ENCODE data around the gene MTO1. TPM values are rescaled to one million over a fixed set of nuclear protein-coding genes. Genes with fewer than 3 reads are reported as not detected.
"Not testable (repeated sequence)": the region's sequence is repeated elsewhere in the genome, so short reads cannot be mapped to it uniquely, and the experiment has no call there.

The MTO1 gene
- total RNA-seq, 1 donor from 2014 or later: 27.9 TPM

GRCh38 chr6:73548458-73549446 is 87.2 kb downstream of the MTO1 start:
- no peak for DNase-seq (ENCODE audit: low spot score)
- Mint-ChIP-seq H3K9me3 (no peaks in the 10 kb centered on the region), H3K4me1 (ENCODE audit: low read depth) (peaks cover 1% of the 10 kb centered on the region), H3K27me3 (ENCODE audit: low read depth) (peaks cover 6% of the 10 kb centered on the region), H3K36me3 (ENCODE audit: low read depth) (no peaks in the 10 kb centered on the region), H3K27ac (no peak overlapping the region), H3K4me3 (ENCODE audit: low read depth) (no peak overlapping the region)
- intact Hi-C loops (cut with micrococcal nuclease): no loop called here

- H3K36me3 Mint-ChIP-seq (ENCODE audit: low read depth); intact Hi-C loops (cut with micrococcal nuclease); H3K27ac Mint-ChIP-seq; H3K27me3 Mint-ChIP-seq (ENCODE audit: low read depth); H3K4me1 Mint-ChIP-seq (ENCODE audit: low read depth); DNase-seq (ENCODE audit: low spot score); H3K9me3 Mint-ChIP-seq; H3K4me3 Mint-ChIP-seq (ENCODE audit: low read depth): not testable (repeated sequence)
Measured at GRCh38 chr6:73551115-73551514, 89.6 kb downstream of the MTO1 start.

DNA sequence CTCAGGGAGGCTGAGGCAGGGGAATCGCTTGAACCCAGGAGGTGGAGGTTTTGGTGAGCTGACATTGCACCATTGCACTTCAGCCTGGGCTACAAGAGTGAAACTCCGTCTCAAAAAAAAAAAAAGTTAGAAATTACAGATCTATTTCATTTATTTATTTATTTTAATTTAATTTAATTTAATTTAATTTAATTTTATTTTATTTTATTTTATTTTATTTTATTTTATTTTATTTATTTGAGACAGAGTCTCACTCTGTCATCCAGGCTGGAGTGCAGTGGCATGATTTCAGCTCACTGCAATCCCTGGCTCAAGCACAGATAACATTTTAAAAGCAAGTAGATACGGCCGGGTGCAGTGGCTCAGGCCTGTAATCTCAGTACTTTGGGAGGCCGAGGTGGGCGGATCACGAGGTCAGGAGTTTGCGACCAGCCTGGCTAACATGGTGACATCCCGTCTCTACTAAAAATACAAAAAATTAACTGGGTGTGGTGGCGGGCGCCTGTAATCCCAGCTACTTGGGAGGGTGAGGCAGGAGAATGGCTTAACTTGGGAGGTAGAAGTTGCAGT is 93.9 kb downstream of the MTO1 start:
- H3K36me3 Mint-ChIP-seq (ENCODE audit: low read depth); DNase-seq (ENCODE audit: low spot score); H3K27ac Mint-ChIP-seq; intact Hi-C loops (cut with micrococcal nuclease); H3K4me3 Mint-ChIP-seq (ENCODE audit: low read depth); H3K4me1 Mint-ChIP-seq (ENCODE audit: low read depth); H3K9me3 Mint-ChIP-seq; H3K27me3 Mint-ChIP-seq (ENCODE audit: low read depth): not testable (repeated sequence)

GRCh38 chr6:73556836-73557235 is 95.3 kb downstream of the MTO1 start:
- intact Hi-C loops (cut with micrococcal nuclease): no loop called here
- Mint-ChIP-seq H3K27ac (no peak overlapping the region), H3K36me3 (ENCODE audit: low read depth) (no peaks in the 10 kb centered on the region), H3K9me3 (no peaks in the 10 kb centered on the region), H3K4me3 (ENCODE audit: low read depth) (no peak overlapping the region), H3K27me3 (ENCODE audit: low read depth) (no peaks in the 10 kb centered on the region), H3K4me1 (ENCODE audit: low read depth) (peaks cover 6% of the 10 kb centered on the region)
- DNase-seq (ENCODE audit: low spot score): no peak

Other genes starting within 250 kb of the MTO1 start
- gene KHDC1L, start 236.2 kb upstream of the MTO1 start, total RNA-seq: 0.32 TPM in 1 of 2 replicates, not detected in the other
- 6.7 and 7.1 TPM in 2 replicates for gene KHDC1, start 198.5 kb upstream of the MTO1 start, total RNA-seq
- gene DPPA5, start 107.5 kb upstream of the MTO1 start, total RNA-seq: not detected in 2 replicates
- not detected in 2 replicates for gene KHDC3L, start 99.1 kb upstream of the MTO1 start, total RNA-seq
- gene OOEP, start 91.8 kb upstream of the MTO1 start, total RNA-seq: 0.46 TPM in 1 of 2 replicates, not detected in the other
- gene DDX43, start 66.9 kb upstream of the MTO1 start, total RNA-seq: 0.28 and 0.52 TPM in 2 replicates
- 42.7 and 46.7 TPM in 2 replicates for gene CGAS, start 9.4 kb upstream of the MTO1 start, total RNA-seq
- gene EEF1A1, start 59.3 kb downstream of the MTO1 start, total RNA-seq: 11,266 and 11,402 TPM in 2 replicates
- gene SLC17A5, start 192.3 kb downstream of the MTO1 start, total RNA-seq: 5.8 and 6.7 TPM in 2 replicates
- gene CD109, start 234.5 kb downstream of the MTO1 start, total RNA-seq: 24.4 and 26.1 TPM in 2 replicates

Data from activated T-helper 2 cell treated with anti-CD3 and anti-CD28 coated beads, Interferon-gamma antibody, Interleukin-2, Interleukin-4, amounts not matched to agents 10 μg/mL and 5 μg/mL and 100 μg/mL, durations not matched to agents 14 hours and 24 hours and 36 hours (primary cell).